ENCODE data around the gene FAM193A.
"Not testable (repeated sequence)": the region's sequence is repeated elsewhere in the genome, so short reads cannot be mapped to it uniquely, and the experiment has no call there.

FAM193A gene

DNA sequence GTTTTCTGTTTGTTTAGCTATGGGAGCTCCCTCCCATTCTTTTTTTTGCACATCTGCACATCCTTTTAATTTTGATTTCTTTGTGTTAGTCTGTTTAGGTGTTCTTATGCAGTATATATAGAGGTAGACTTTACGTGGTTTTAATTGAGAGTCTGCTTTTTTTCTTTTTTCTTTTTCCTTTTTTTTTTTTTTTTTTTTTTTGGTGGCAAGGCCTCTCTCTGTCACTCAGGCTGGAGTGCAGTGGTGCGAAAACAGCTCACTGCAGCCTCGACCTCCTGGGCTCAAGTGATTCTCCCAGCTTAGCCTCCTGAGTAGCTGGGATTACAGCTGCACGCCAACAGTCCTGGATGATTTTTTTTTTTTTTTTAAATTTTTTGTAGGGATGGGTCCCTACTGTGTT lies 68.2 kb downstream of the FAM193A start:
- TF ChIP-seq, protein P1, sequence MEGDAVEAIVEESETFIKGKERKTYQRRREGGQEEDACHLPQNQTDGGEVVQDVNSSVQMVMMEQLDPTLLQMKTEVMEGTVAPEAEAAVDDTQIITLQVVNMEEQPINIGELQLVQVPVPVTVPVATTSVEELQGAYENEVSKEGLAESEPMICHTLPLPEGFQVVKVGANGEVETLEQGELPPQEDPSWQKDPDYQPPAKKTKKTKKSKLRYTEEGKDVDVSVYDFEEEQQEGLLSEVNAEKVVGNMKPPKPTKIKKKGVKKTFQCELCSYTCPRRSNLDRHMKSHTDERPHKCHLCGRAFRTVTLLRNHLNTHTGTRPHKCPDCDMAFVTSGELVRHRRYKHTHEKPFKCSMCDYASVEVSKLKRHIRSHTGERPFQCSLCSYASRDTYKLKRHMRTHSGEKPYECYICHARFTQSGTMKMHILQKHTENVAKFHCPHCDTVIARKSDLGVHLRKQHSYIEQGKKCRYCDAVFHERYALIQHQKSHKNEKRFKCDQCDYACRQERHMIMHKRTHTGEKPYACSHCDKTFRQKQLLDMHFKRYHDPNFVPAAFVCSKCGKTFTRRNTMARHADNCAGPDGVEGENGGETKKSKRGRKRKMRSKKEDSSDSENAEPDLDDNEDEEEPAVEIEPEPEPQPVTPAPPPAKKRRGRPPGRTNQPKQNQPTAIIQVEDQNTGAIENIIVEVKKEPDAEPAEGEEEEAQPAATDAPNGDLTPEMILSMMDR (IDR thresholded peaks at IDR 0.05) = no peak
- no peak for TF ChIP-seq ZFX (IDR thresholded peaks at IDR 0.05; ENCODE audit: borderline replicate concordance)
- no peak overlapping the region for H3K27ac ChIP-seq

DNA sequence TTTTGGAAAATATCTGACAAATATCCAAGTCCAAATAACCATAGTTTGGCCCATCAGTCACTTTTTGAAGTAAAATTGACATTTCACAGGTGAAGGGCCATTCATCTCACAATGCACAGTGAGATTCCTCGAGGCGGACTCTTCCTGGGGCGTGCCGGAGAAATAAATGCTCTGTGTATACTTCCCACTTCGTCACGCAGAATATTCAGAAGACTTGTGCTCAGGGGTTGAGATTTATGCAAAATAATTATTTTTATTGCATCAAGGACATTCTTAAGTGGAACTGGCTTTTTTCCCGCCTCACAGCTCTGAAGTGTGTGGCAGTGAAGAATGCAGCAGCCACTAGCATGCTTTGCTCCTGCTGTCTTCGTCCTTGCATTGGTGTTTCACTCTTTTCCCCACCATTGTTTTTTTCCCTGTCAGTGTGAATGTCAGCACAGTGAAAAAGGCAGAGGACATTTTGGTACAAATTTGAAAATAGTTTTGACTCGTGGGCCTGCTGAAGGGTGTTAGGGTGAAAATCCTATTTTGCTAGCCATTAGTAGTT lies 70.6 kb downstream of the FAM193A start:
- TF ChIP-seq, protein P1 (IDR thresholded peaks at IDR 0.05) = no peak
- TF ChIP-seq ZFX (IDR thresholded peaks at IDR 0.05; ENCODE audit: borderline replicate concordance) = no peak
- H3K27ac ChIP-seq = no peak overlapping the region

DNA sequence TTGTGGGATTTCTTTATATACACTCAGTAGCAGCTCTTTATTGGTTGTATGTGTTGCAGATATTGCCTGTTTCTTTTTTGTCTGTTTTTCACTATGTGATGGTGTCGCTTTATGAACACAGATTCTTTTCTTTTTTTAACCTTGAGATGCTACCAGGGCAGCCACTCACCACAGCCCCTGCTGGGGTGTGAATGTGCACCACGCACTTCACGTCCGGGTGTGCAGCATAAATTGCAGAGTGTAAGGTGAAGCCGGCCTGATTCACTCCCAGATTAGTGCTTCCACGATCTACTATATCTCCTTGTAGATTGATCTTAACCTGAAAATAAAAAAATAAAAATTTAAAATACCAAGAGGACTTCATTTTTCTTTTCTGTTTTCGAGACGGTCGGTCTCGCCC lies 71.4 kb downstream of the FAM193A start:
- H3K27ac ChIP-seq = no peak overlapping the region
- TF ChIP-seq, protein P1 (IDR thresholded peaks at IDR 0.05) = no peak
- no peak for TF ChIP-seq ZFX (IDR thresholded peaks at IDR 0.05; ENCODE audit: borderline replicate concordance)

DNA sequence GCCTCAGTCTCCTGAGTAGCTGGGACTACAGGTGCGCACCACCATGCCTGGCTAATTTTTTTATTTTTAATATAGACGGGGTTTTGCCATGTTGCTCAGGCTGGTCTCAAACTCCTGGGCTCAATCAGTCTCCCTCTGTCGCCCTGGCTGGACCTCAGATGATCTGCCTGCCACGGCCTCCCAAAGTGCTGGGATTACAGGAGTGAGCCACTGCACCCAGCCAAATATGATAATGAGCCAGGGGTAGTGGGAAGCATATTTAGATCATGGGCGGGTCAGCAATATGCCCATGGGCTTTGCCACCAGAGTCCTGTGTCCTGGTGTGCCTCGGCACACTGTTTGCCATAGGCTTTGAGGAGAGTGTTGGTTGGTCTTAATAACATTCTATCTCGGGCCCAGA lies 71.8 kb downstream of the FAM193A start:
- no peak overlapping the region for H3K27ac ChIP-seq
- TF ChIP-seq, protein P1 (IDR thresholded peaks at IDR 0.05) = no peak
- TF ChIP-seq ZFX (IDR thresholded peaks at IDR 0.05; ENCODE audit: borderline replicate concordance) = no peak

DNA sequence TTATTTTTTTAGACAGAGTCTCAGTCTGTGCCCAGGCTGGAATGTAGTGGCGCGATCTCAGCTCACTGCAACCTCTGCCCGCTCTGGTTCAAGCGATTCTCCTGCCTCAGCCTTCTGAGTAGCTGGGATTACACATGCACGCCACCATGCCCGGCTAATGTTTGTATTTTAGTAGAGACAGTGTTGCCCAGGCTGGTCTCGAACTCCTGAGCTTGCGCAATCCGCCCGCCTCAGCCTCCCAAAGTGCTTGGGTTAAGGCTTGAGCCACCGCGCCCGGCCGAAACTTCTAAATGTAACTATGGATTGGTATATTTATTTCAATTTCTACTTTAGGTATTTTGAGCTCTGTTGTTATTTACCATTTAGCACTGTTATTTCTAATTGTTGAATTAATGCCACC lies 79.4 kb downstream of the FAM193A start:
- no peak overlapping the region for H3K27ac ChIP-seq
- TF ChIP-seq ZFX (IDR thresholded peaks at IDR 0.05; ENCODE audit: borderline replicate concordance) = no peak
- TF ChIP-seq, protein P1 (IDR thresholded peaks at IDR 0.05) = no peak

DNA sequence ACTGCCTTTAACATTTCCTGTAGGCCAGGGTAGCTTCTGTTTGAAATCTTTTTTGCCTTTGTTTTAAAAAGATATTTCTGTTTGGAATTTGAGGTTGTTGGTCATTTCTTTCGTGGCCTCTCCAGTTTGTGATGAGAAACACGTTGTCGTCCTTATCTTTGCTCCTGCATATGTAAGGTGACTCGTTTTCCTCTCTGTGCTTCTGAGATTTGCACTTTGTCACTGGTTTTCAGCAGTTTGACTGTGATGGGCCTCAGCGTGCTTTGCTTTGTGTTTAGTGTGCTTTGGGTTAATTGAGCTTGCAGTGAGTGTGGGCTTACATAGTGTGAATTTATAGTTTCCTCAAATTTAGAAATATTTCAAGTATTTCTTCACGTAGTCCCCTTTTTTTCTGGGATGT lies 81.5 kb downstream of the FAM193A start:
- H3K27ac ChIP-seq = no peak overlapping the region
- TF ChIP-seq, protein P1 (IDR thresholded peaks at IDR 0.05) = no peak
- TF ChIP-seq ZFX (IDR thresholded peaks at IDR 0.05; ENCODE audit: borderline replicate concordance) = no peak

DNA sequence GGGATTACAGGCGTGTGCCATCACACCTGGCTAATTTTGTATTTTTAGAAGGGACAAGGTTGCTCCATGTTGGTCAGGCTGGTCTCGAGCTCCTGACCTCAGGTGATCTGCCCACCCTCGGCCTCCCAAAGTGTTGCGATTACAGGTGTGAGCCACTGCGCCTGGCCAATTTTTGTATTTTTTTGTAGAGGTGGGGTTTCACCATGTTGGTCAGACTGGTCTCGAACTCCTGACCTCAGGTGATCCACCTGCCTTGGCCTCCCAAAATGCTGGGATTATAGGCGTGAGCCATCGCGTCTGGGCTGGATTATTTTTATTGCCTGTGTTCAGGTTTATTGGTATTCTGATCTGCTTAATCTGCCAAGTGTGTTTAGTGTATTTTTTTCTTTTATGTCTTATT lies 82.3 kb downstream of the FAM193A start:
- not testable (repeated sequence) for H3K27ac ChIP-seq

DNA sequence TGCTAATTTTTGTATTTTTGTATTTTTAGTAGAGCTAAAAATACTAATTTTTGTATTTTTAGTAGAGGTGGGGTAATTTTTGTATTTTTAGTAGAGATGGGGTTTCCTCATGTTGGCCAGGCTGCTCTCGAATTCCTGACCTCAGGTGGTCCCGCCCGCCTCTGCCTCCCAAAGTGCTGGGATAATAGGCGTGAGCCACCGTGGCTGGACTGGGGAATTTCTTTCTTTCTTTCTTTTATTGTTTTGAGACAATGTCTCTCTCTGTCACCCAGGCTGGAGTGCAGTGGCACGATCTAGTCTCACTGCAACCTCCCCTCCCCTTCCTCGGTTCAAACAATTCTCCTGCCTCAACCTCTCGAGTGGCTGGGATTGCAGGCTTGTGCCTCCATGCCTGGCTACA lies 83.0 kb downstream of the FAM193A start:
- TF ChIP-seq, protein P1 (IDR thresholded peaks at IDR 0.05) = no peak
- TF ChIP-seq ZFX (IDR thresholded peaks at IDR 0.05; ENCODE audit: borderline replicate concordance) = no peak
- no peak overlapping the region for H3K27ac ChIP-seq
